ENCODE measurements around the gene SRCIN1.

Gene SRCIN1

GRCh38 chr17:38578229-38579082 is 27.3 kb downstream of the SRCIN1 start:
- no peak for DNase-seq

- no peak for DNase-seq
These were observed 28.0 kb downstream of the SRCIN1 start for GRCh38 chr17:38577645-38578173.

- no peak for DNase-seq
These were observed 28.5 kb downstream of the SRCIN1 start for GRCh38 chr17:38577244-38577643.

GRCh38 chr17:38575781-38576180 is 30.0 kb downstream of the SRCIN1 start:
- no peak for DNase-seq

- no peak for DNase-seq
These were observed 31.0 kb downstream of the SRCIN1 start for GRCh38 chr17:38574712-38575111.

- DNase-seq, result no peak
These were observed 32.9 kb downstream of the SRCIN1 start for GRCh38 chr17:38572669-38573365.

- no peak for DNase-seq
These were observed 33.7 kb downstream of the SRCIN1 start for GRCh38 chr17:38571833-38572668.

GRCh38 chr17:38569701-38570512 is 35.8 kb downstream of the SRCIN1 start:
- no peak for DNase-seq

GRCh38 chr17:38568845-38569510 is 36.8 kb downstream of the SRCIN1 start:
- no peak for DNase-seq

GRCh38 chr17:38568274-38568673 is 37.5 kb downstream of the SRCIN1 start:
- no peak for DNase-seq

GRCh38 chr17:38567350-38567749 is 38.4 kb downstream of the SRCIN1 start:
- no peak for DNase-seq

GRCh38 chr17:38566666-38567031 is 39.1 kb downstream of the SRCIN1 start:
- DNase-seq, result no peak

GRCh38 chr17:38565853-38566665 is 39.7 kb downstream of the SRCIN1 start:
- no peak for DNase-seq

GRCh38 chr17:38564869-38565268 is 40.9 kb downstream of the SRCIN1 start:
- DNase-seq, result no peak

- DNase-seq, result no peak
These were observed 41.4 kb downstream of the SRCIN1 start for GRCh38 chr17:38564254-38564837.

GRCh38 chr17:38563362-38564253 is 42.1 kb downstream of the SRCIN1 start:
- DNase-seq, result no peak

GRCh38 chr17:38562903-38563302 is 42.8 kb downstream of the SRCIN1 start:
- no peak for DNase-seq

GRCh38 chr17:38562215-38562569 is 43.6 kb downstream of the SRCIN1 start:
- no peak for DNase-seq
